HL-60/S4 treated with phorbol 12-myristate 13-acetate at 8.2 ng/mL for 4 days and 3 days (cell line): ENCODE data around the gene IRAK1.

Experiments
- in situ Hi-C: fragments of 300-500 bp; cut with MboI; formaldehyde crosslinking; loops from 2 replicates; pipeline ENCODE4 v1.15.0; 2022; ENCODE audit warnings: low sequenced_read_pairs

IRAK1 gene

GRCh38 chrX:154040863-154041262 is 21.2 kb upstream of the IRAK1 start:
- in situ Hi-C loops: no loop called here

- in situ Hi-C loops: no loop called here
These were observed 20.6 kb upstream of the IRAK1 start for GRCh38 chrX:154040307-154040756.

GRCh38 chrX:154039577-154039976 is 19.9 kb upstream of the IRAK1 start:
- in situ Hi-C loops: no loop called here

- in situ Hi-C loops: no loop called here
These were observed 19.0 kb upstream of the IRAK1 start for GRCh38 chrX:154038656-154039055.

GRCh38 chrX:154037754-154038153 is 18.1 kb upstream of the IRAK1 start:
- in situ Hi-C loops: no loop called here

GRCh38 chrX:154036513-154036912 is 16.8 kb upstream of the IRAK1 start:
- in situ Hi-C loops: no loop called here

GRCh38 chrX:154033848-154034247 is 14.1 kb upstream of the IRAK1 start:
- in situ Hi-C loops: no loop called here

- in situ Hi-C loops: no loop called here
These were observed 13.0 kb upstream of the IRAK1 start for GRCh38 chrX:154032653-154033052.

GRCh38 chrX:154032160-154032559 is 12.5 kb upstream of the IRAK1 start:
- in situ Hi-C loops: no loop called here

GRCh38 chrX:154030715-154031305 is 11.1 kb upstream of the IRAK1 start:
- in situ Hi-C loops: no loop called here

GRCh38 chrX:154030266-154030665 is 10.6 kb upstream of the IRAK1 start:
- in situ Hi-C loops: no loop called here

- in situ Hi-C loops: no loop called here
These were observed 9.7 kb upstream of the IRAK1 start for GRCh38 chrX:154029439-154029838.

GRCh38 chrX:154028502-154029184 is 8.9 kb upstream of the IRAK1 start:
- in situ Hi-C loops: no loop called here

GRCh38 chrX:154027986-154028385 is 8.3 kb upstream of the IRAK1 start:
- in situ Hi-C loops: no loop called here

- in situ Hi-C loops: no loop called here
These were observed 7.3 kb upstream of the IRAK1 start for GRCh38 chrX:154027022-154027402.

- in situ Hi-C loops: no loop called here
These were observed 6.7 kb upstream of the IRAK1 start for GRCh38 chrX:154026136-154027021.

GRCh38 chrX:154025230-154025629 is 5.5 kb upstream of the IRAK1 start:
- in situ Hi-C loops: no loop called here

GRCh38 chrX:154024271-154024670 is 4.6 kb upstream of the IRAK1 start:
- in situ Hi-C loops: no loop called here

- in situ Hi-C loops: no loop called here
These were observed 3.7 kb upstream of the IRAK1 start for GRCh38 chrX:154023276-154024000.

- in situ Hi-C loops: no loop called here
These were observed 2.4 kb upstream of the IRAK1 start for GRCh38 chrX:154022108-154022507.

GRCh38 chrX:154021131-154021611 is 1.5 kb upstream of the IRAK1 start:
- in situ Hi-C loops: no loop called here
